DOHH2 (cell line): ENCODE data around the gene OR10H3.

Experiments
- CTCF ChIP-seq: fragments of 200-600 bp; sonication (generic); IDR thresholded peaks from one replicate; pipeline ENCODE4 v1.5.1; 2014; ENCODE audit warnings: antibody characterized with exemption, mild to moderate bottlenecking, low read depth, low read length; ENCODE audit not compliant: poor library complexity, severe bottlenecking
- EZH2phosphoT487 ChIP-seq: fragments of 200-600 bp; sonication (generic); IDR thresholded peaks from 2 replicates; pipeline ENCODE4 v1.6.1; 2017; ENCODE audit warnings: borderline replicate concordance, mild to moderate bottlenecking, antibody characterized with exemption, low read length, moderate library complexity, mixed read lengths

DNA sequence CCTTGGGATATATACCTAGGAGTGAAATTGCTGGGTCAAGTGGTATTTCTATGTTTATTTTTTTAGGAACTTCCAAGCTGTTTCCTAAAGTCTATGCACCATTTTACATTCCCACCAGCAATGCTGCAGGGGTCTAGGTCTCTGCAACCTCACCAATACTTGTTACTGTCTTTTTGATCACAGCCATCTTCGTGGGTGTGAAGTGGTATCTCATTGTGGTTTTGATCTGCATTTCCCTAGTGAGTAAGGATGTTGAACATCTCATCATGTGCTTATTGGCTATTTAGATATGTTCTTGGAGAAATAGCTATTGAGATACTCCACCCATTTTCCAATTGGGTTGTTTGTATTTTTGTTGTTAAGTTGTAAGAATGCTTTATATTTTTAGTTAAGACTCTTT is 7.2 kb upstream of the OR10H3 start:
- no peak for TF ChIP-seq CTCF
- no peak for TF ChIP-seq EZH2phosphoT487
